Thyroid gland (tissue), 4 donors: ENCODE measurements around the gene SIGLEC1. TPM values are rescaled to one million over a fixed set of nuclear protein-coding genes. Genes with fewer than 3 reads are reported as not detected.

Source experiments
- DNase-seq, 2 donors: peaks; one replicate each; pipeline ENCODE4 v3.0.0-alpha.2; 2019
- H3K27ac ChIP-seq, 3 donors: fragments of 200-600 bp; sonication (generic); 1 replicate in 2 of 3; 2 replicates in 1 of 3; pipeline ENCODE4 v1.5.1; 2016 to 2019; ENCODE audit warnings: mild to moderate bottlenecking in 1 of 3, moderate library complexity in 1 of 3
- H3K27me3 ChIP-seq: fragments of 200-600 bp; sonication (generic); one replicate; pipeline ENCODE4 v1.5.1; 2019
- H3K36me3 ChIP-seq, 2 donors: fragments of 200-600 bp; sonication (generic); one replicate each; pipeline ENCODE4 v1.5.1; 2016 to 2019
- H3K4me1 ChIP-seq, 2 donors: fragments of 200-600 bp; sonication (generic); one replicate each; pipeline ENCODE4 v1.5.1; 2017 to 2019
- H3K4me3 ChIP-seq, 3 donors: fragments of 200-600 bp; sonication (generic); replicated peaks in 1 of 3; 1 replicate in 2 of 3; 2 replicates in 1 of 3; pipeline ENCODE4 v1.5.1; 2016; ENCODE audit warnings: mild to moderate bottlenecking in 1 of 3
- H3K9me3 ChIP-seq: fragments of 200-600 bp; sonication (generic); one replicate; pipeline ENCODE4 v1.5.1; 2017
- POLR2A ChIP-seq, 2 donors: fragments of 450-650 bp; IDR thresholded peaks; one replicate each; pipeline ENCODE4 v1.6.1; 2017; ENCODE audit warnings: antibody characterized with exemption in 2 of 2, mild to moderate bottlenecking in 2 of 2, moderate library complexity in 1 of 2
- WGBS, 2 donors: methylation state at CpG; one replicate each; pipeline ENCODE4 v1.1.5; 2017; 5-methylcytosine and 5-hydroxymethylcytosine counted together
- intact Hi-C: fragments of 100-400 bp; cut with DNase I; formaldehyde crosslinking; loops from one replicate; pipeline ENCODE4 v1.15.1; 2023
- total RNA-seq, 4 donors: library from RNA; depleted of rRNA; stranded (reverse); fragments of >200 nt; gene quantifications; one replicate each; pipeline ENCODE4 v1.2.3, GENCODE V29; 2016
- TF ChIP-seq, protein P1 (sequence below), 6 experiments: fragments of 200-600 bp in 3 of 6; fragments of 450-650 bp in 3 of 6; sonication (generic) in 3 of 6; IDR thresholded peaks; one replicate each; pipeline ENCODE4 v1.5.1; 2016 to 2019; ENCODE audit warnings: antibody characterized with exemption in 6 of 6, mild to moderate bottlenecking in 2 of 6, inconsistent platforms in 1 of 6, moderate library complexity in 1 of 6

SIGLEC1 gene
- total RNA-seq, 4 donors from 2014 or later: 2.6 to 9.1 (median 5.0) TPM

DNA sequence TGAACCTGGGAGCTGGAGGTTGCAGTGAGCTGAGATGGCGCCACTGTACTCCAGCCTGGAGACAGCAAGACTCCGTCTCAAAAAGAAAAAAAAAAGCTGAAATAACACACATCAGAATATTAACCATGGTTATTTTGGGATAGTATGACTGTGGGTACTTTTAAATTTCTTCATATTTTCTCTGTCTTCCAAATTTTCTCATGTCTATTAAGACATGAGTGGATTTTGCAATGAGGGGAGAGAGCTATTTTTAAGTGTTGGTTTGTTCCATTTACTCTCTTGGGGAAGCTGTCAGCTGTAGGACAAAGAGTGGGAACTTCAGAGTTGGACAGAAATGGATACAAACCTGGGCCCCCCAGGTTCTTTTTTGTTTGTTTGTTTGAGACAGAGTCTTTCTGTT, 44.9 kb upstream of the SIGLEC1 start:
- Histone ChIP-seq H3K36me3 (no peaks in the 10 kb centered on the region), H3K4me1 (peaks cover 0 to under 1% of the 10 kb centered on the region in 2 donors), H3K27me3 (no peaks in the 10 kb centered on the region), H3K27ac (no peak overlapping the region), H3K9me3 (no peaks in the 10 kb centered on the region), H3K4me3 (no peak overlapping the region)
- intact Hi-C loops: no loop called here
- WGBS, 2 donors: 90 to 92% methylated on average over 2 of the region's 2 CpGs
- TF ChIP-seq POLR2A (IDR thresholded peaks at IDR 0.05): no peak
- TF ChIP-seq, protein P1, sequence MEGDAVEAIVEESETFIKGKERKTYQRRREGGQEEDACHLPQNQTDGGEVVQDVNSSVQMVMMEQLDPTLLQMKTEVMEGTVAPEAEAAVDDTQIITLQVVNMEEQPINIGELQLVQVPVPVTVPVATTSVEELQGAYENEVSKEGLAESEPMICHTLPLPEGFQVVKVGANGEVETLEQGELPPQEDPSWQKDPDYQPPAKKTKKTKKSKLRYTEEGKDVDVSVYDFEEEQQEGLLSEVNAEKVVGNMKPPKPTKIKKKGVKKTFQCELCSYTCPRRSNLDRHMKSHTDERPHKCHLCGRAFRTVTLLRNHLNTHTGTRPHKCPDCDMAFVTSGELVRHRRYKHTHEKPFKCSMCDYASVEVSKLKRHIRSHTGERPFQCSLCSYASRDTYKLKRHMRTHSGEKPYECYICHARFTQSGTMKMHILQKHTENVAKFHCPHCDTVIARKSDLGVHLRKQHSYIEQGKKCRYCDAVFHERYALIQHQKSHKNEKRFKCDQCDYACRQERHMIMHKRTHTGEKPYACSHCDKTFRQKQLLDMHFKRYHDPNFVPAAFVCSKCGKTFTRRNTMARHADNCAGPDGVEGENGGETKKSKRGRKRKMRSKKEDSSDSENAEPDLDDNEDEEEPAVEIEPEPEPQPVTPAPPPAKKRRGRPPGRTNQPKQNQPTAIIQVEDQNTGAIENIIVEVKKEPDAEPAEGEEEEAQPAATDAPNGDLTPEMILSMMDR (IDR thresholded peaks at IDR 0.05): no peak
- DNase-seq: no peak

GRCh38 chr20:3755814-3756480, 43.5 kb upstream of the SIGLEC1 start:
- WGBS, 2 donors: 86 to 96% methylated on average over 3 to 4 of the region's 5 CpGs
- Histone ChIP-seq H3K27ac (no peak overlapping the region), H3K27me3 (no peaks in the 10 kb centered on the region), H3K4me3 (no peak overlapping the region), H3K36me3 (no peaks in the 10 kb centered on the region), H3K4me1 (peaks cover 0 to 10% of the 10 kb centered on the region in 2 donors), H3K9me3 (no peaks in the 10 kb centered on the region)
- TF ChIP-seq, protein P1 (IDR thresholded peaks at IDR 0.05): no peak
- TF ChIP-seq POLR2A (IDR thresholded peaks at IDR 0.05): no peak
- intact Hi-C loops: no loop called here
- DNase-seq: no peak

- no peaks in the 10 kb centered on the region for H3K9me3 ChIP-seq
- H3K36me3 ChIP-seq: no peaks in the 10 kb centered on the region
- no peak overlapping the region for H3K4me3 ChIP-seq
- DNase-seq: no peak
- intact Hi-C loops: no loop called here
- H3K4me1 ChIP-seq: peaks cover 0 to 12% of the 10 kb centered on the region in 2 donors
- H3K27me3 ChIP-seq: no peaks in the 10 kb centered on the region
- TF ChIP-seq POLR2A (IDR thresholded peaks at IDR 0.05): no peak
- TF ChIP-seq, protein P1 (IDR thresholded peaks at IDR 0.05): no peak
- WGBS, 2 donors: 84 to 91% methylated on average over 3 to 7 of the region's 7 CpGs
- no peak overlapping the region for H3K27ac ChIP-seq
These were observed 42.9 kb upstream of the SIGLEC1 start for GRCh38 chr20:3755269-3755668.

DNA sequence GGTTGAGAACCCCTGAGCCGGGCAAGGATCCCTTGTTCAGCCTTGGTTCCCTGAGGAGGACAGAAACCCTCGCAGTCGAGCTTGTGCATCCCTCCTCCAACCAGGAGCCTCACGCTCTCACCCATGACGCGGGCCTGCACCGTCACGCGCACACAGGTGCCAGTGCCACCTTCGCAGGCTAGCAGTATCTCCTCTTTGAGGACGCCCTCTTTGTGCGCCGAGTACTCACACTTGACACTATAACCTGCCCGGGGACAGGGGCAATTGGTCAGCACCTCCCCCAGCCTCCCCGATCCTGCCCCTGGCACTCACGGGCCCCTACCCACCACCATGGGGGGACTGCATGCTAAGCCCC, 41.9 kb upstream of the SIGLEC1 start:
- intact Hi-C loops: no loop called here
- Histone ChIP-seq H3K27ac (no peak overlapping the region), H3K36me3 (no peaks in the 10 kb centered on the region), H3K4me1 (peaks cover 6 to 21% of the 10 kb centered on the region in 2 donors), H3K4me3 (no peak overlapping the region), H3K9me3 (no peaks in the 10 kb centered on the region), H3K27me3 (no peaks in the 10 kb centered on the region)
- 95 to 97% methylated on average over 8 to 12 of the region's 16 CpGs for WGBS, 2 donors
- DNase-seq: no peak
- TF ChIP-seq POLR2A (IDR thresholded peaks at IDR 0.05): no peak
- TF ChIP-seq, protein P1 (IDR thresholded peaks at IDR 0.05): no peak

- Histone ChIP-seq H3K36me3 (no peaks in the 10 kb centered on the region), H3K4me1 (peaks cover 6 to 21% of the 10 kb centered on the region in 2 donors), H3K27me3 (no peaks in the 10 kb centered on the region), H3K9me3 (no peaks in the 10 kb centered on the region), H3K27ac (no peak overlapping the region), H3K4me3 (no peak overlapping the region)
- no peak for DNase-seq
- WGBS, 2 donors: 82 to 86% methylated on average over 12 to 23 of the region's 26 CpGs
- intact Hi-C loops: no loop called here
- TF ChIP-seq, protein P1 (IDR thresholded peaks at IDR 0.05): no peak
- TF ChIP-seq POLR2A (IDR thresholded peaks at IDR 0.05): no peak
These were observed 41.3 kb upstream of the SIGLEC1 start for GRCh38 chr20:3753501-3754275.
